Thoracic aorta (tissue), 2 donors: ENCODE measurements around the gene PRKG2. TPM values are rescaled to one million over a fixed set of nuclear protein-coding genes. Genes with fewer than 3 reads are reported as not detected.
"Not testable (repeated sequence)": the region's sequence is repeated elsewhere in the genome, so short reads cannot be mapped to it uniquely, and the experiment has no call there.

Experiments used
- ATAC-seq: fragments of 150-250 bp; one replicate; pipeline ENCODE4 v1.8.0; 2017; ENCODE audit warnings: low read depth; ENCODE audit not compliant: insufficient number of reproducible peaks, low FRiP score
- DNase-seq: peaks from one replicate; pipeline ENCODE4 v3.0.0-alpha.2; 2020; ENCODE audit warnings: low spot score
- H3K27ac ChIP-seq, 2 donors: fragments of 200-600 bp; sonication (generic); 1 replicate in 1 of 2; 2 replicates in 1 of 2; pipeline ENCODE4 v1.5.1; 2016; ENCODE audit warnings: mild to moderate bottlenecking in 2 of 2, moderate library complexity in 2 of 2
- H3K27me3 ChIP-seq: fragments of 200-600 bp; sonication (generic); replicated peaks from 2 replicates; pipeline ENCODE4 v1.6.0; 2016; ENCODE audit warnings: mild to moderate bottlenecking; ENCODE audit not compliant: insufficient read depth
- H3K36me3 ChIP-seq: fragments of 200-600 bp; sonication (generic); one replicate; pipeline ENCODE4 v1.5.1; 2016
- H3K4me1 ChIP-seq, 2 donors: fragments of 200-600 bp; sonication (generic); 1 replicate in 1 of 2; 2 replicates in 1 of 2; pipeline versions ENCODE4 v1.5.1 to v1.6.0; 2016; ENCODE audit warnings: low read depth in 2 of 2, mild to moderate bottlenecking in 1 of 2; ENCODE audit not compliant: control insufficient read depth in 1 of 2
- H3K4me3 ChIP-seq: fragments of 200-600 bp; sonication (generic); 2 replicates; pipeline ENCODE4 v1.5.1; 2016; ENCODE audit warnings: mild to moderate bottlenecking
- H3K9me3 ChIP-seq: fragments of 200-600 bp; sonication (generic); 2 replicates; pipeline ENCODE4 v1.5.1; 2016
- CTCF ChIP-seq: fragments of 200-600 bp; sonication (generic); IDR thresholded peaks from one replicate; pipeline ENCODE4 v1.5.1; 2019; ENCODE audit warnings: antibody characterized with exemption
- total RNA-seq, 2 donors: library from RNA; depleted of rRNA; stranded (reverse); fragments of >200 nt; gene quantifications; one replicate each; pipeline versions ENCODE4 v1.1.0 to v1.2.3, GENCODE V29; 2016

Gene PRKG2
- total RNA-seq, 2 donors from 2014 or later: 0.14 TPM; not detected in 1

- TF ChIP-seq CTCF: no peak
- DNase-seq: no peak
- Histone ChIP-seq H3K4me3 (no peak overlapping the region), H3K36me3 (no peaks in the 10 kb centered on the region), H3K9me3 (no peaks in the 10 kb centered on the region), H3K27me3 (no peaks in the 10 kb centered on the region), H3K27ac (no peak overlapping the region), H3K4me1 (no peaks in the 10 kb centered on the region)
- ATAC-seq: no peak
Observed at GRCh38 chr4:81166458-81167160, 48.4 kb downstream of the PRKG2 start.

- no peaks in the 10 kb centered on the region for H3K9me3 ChIP-seq
- H3K4me1 ChIP-seq: no peaks in the 10 kb centered on the region
- ATAC-seq (no peak), DNase-seq (no peak)
- H3K36me3 ChIP-seq: no peaks in the 10 kb centered on the region
- no peaks in the 10 kb centered on the region for H3K27me3 ChIP-seq
- no peak overlapping the region for H3K27ac ChIP-seq
- no peak for TF ChIP-seq CTCF
- H3K4me3 ChIP-seq: no peak overlapping the region
Observed at GRCh38 chr4:81165861-81166430, 49.1 kb downstream of the PRKG2 start.

- H3K27me3 ChIP-seq: no peaks in the 10 kb centered on the region
- no peak overlapping the region for H3K27ac ChIP-seq
- no peak for DNase-seq
- TF ChIP-seq CTCF: no peak
- ATAC-seq: no peak
- no peaks in the 10 kb centered on the region for H3K9me3 ChIP-seq
- H3K4me1 ChIP-seq: no peaks in the 10 kb centered on the region
- H3K4me3 ChIP-seq: no peak overlapping the region
- H3K36me3 ChIP-seq: no peaks in the 10 kb centered on the region
Observed at GRCh38 chr4:81164623-81165416, 50.2 kb downstream of the PRKG2 start.

- H3K27me3 ChIP-seq: no peaks in the 10 kb centered on the region
- H3K9me3 ChIP-seq: no peaks in the 10 kb centered on the region
- H3K4me1 ChIP-seq: no peaks in the 10 kb centered on the region
- no peak for TF ChIP-seq CTCF
- ATAC-seq (no peak), DNase-seq (no peak)
- H3K36me3 ChIP-seq: no peaks in the 10 kb centered on the region
- no peak overlapping the region for H3K4me3 ChIP-seq
- H3K27ac ChIP-seq: no peak overlapping the region
Observed at GRCh38 chr4:81164126-81164525, 50.9 kb downstream of the PRKG2 start.

DNA sequence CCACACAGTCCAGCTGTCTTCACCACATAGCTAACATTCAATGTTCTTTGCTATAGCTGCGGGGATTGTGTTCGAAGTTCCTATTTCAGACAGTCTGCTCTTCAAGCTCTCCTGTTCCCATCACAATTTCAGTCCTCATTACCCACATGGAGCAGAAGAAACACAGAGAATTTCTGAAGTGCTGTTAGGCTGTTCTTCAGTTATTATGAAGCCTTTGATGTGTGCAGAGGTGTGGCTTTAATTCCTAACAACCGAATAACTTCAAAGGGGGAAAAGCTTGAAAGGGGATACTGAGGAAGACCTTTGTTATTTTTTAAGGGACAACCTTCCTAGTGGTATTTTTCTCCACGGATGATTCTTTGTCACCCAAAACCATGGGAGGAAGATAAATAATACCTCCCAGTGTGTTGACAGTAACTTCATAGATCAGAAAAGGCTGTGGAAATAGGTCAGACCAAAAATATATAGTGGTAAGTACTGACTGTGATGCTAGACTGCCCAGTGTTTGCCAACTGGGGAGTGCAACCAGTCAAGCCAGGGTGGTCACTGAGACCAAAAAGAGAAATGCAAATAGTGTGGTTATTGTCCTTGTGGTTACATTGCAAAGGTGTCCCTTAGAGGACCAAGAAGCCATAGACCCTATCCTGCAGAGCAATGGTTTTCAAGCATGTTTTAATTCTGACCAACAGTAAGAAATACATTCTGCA lies 52.1 kb downstream of the PRKG2 start:
- Histone ChIP-seq H3K27ac (no peak overlapping the region), H3K27me3 (no peaks in the 10 kb centered on the region), H3K4me1 (no peaks in the 10 kb centered on the region), H3K4me3 (no peak overlapping the region), H3K9me3 (no peaks in the 10 kb centered on the region), H3K36me3 (no peaks in the 10 kb centered on the region)
- ATAC-seq (no peak), DNase-seq (no peak)
- no peak for TF ChIP-seq CTCF

DNA sequence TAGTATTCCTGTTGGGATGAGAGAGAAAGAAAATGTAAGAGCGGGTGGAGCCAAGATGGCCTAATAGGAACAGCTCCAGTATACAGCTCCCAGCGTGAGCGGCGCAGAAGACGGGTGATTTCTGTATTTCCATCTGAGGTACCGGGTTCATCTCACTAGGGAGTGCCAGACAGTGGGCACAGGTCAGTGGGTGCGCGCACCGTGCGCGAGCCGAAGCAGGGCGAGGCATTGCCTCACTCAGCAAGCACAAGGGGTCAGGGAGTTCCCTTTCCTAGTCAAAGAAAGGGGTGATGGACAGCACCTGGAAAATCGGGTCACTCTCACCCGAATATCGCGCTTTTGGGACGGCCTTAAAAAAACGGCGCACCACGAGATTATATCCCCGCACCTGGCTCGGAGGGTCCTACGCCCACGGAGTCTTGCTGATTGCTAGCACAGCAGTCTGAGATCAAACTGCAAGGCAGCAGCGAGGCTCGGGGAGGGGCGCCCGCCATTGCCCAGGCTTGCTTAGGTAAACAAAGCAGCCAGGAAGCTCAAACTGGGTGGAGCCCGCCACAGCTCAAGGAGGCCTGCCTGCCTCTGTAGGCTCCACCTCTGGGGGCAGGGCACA lies 61.2 kb downstream of the PRKG2 start:
- H3K27me3 ChIP-seq, H3K36me3 ChIP-seq, DNase-seq, ATAC-seq, H3K9me3 ChIP-seq, H3K4me1 ChIP-seq, H3K27ac ChIP-seq: not testable (repeated sequence)
- H3K4me3 ChIP-seq: peak overlapping the region; percentile 43
